Activated naive CD8-positive, alpha-beta T cell treated with anti-CD3 and anti-CD28 coated beads, Interleukin-2, amount 50 U/mL, for 16 hours (primary cell): ENCODE results near the gene TWIST1.

Experiments used
- DNase-seq: peaks from one replicate; pipeline ENCODE4 v3.0.0-alpha.2; 2020; ENCODE audit warnings: low read depth, low spot score

TWIST1 gene

GRCh38 chr7:19097165-19098055 is 20.0 kb downstream of the TWIST1 start:
- no peak for DNase-seq

DNA sequence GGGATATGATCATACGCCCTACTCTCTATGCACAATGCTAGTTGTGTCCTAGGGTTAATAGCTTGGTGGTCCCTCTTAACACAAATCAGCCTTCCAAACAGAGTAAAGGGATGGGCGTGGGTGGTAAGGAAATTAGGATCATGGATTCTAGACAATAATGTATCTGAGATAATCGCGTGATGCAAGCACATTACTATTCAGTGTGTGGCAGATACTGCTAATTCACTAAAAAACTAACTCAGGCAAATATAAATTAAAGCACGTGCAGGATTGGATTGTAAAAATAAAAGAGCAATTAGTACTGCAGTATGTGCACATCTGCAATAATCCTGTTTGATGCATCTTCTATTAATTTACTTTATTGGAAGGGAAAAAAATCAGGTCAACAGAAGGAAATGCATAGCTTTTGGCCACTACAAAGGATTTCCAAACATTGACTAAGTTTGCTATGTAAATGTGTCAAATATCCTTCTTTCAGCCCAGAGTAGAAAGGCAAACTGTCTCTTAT is 22.0 kb downstream of the TWIST1 start:
- DNase-seq, result no peak

DNA sequence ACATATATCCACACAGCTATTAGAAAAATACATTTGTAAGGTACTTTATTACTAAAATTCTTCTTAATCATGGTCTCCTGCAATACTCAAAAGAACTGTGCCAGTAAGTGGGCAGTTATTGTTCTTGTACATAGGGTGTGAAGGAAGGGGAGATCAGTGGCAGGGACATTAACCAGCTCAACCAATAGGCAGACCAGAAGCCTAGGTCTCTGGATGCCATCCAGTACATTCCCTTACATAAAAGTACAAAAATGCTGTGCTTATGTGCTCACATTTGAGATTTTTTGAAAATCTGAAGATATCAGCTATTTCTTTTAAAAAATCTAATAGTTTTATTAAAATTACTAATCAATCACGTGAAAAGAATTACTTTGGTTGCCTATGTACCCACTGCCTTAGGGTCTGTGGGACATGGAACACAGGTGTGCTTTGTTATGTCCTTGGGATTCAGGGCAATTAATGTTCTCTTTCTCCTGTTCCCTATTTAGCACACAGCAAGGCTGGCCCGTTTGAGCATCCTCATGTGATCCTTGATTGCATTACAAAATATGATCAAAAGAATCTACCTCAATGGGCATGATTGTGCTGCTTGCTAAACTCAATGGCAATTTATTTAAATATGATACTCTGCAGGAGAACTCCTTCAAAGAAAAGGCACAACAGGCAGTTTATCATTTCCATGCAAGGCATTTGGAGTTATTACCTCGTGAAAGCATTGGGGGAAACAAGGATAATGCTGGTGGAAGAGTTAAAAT is 22.7 kb downstream of the TWIST1 start:
- DNase-seq, result no peak

DNA sequence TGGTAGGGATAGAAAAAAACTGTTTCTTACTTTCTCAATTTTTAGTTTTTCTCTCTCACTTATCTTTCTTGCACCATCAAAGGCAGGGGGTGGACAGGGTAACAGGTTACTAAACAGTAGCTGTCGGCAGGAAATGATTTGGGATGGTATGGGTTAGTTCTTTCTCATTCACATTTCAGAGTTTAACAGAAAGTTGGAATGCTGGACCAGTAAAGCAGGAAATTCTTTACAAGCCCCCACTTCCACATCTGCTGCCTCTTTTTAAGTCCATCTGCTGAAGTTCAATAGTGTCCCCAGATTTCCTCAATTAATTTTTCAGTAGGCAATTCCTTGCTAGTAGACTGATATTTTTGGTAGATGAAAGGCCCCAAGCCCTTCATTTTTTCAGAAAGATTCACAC is 23.3 kb downstream of the TWIST1 start:
- no peak for DNase-seq

- DNase-seq, result no peak
These were observed 25.8 kb downstream of the TWIST1 start for GRCh38 chr7:19091550-19092200.

DNA sequence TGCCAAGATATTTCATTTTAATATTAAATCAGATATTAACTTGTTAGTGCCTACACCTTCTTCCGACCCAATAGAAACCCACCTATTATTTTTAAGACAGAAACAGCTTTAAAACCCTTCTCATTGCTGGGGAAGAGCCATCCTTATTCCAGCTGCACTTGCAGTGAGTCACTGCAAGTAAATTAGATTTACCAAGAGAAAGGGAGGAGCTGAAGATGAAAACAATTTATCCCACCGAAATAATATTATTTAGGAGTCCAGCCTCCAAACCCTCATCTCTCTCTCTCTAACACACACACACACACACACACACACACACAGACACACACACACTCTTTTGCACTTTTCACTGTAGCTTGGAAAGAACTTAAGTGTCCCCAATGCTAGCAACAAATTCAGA is 26.9 kb downstream of the TWIST1 start:
- DNase-seq, result no peak

DNA sequence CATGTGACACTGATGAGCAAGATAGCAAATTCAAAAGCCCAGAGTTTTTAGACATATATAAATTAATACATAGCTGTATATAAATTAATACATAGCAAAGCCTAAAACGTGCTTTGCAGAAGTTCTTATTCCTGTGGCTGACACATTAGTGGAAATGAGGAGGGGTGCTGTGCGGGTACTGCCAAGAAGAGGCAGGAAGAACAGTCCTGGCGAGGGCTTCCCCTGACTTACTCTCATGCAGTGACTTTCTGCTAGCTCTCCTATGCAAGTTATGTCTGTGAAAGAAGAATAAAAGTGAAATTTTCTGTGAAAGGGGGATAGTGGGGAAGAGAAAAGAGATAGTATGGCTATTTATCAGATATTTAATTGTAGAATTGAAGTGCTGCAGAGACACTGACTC is 27.6 kb downstream of the TWIST1 start:
- no peak for DNase-seq

DNA sequence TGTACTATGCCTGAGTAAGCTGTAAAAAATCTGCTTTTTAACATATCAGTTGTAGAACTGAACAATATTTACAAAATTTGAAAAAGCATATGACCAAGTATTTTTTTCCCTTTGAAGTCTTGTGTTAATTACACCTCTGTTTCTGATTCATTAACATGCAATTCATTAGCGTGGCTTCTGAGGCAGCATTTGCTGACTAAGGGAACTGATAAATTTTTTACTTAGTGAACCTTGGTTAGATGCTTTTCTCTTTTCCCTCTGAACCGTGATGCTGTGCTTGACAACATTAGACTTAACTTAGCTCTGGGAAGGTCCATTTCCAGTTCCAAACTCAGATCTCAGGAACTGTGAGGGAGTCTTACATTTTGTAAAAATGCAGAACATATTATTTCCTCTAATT is 28.1 kb downstream of the TWIST1 start:
- no peak for DNase-seq

DNA sequence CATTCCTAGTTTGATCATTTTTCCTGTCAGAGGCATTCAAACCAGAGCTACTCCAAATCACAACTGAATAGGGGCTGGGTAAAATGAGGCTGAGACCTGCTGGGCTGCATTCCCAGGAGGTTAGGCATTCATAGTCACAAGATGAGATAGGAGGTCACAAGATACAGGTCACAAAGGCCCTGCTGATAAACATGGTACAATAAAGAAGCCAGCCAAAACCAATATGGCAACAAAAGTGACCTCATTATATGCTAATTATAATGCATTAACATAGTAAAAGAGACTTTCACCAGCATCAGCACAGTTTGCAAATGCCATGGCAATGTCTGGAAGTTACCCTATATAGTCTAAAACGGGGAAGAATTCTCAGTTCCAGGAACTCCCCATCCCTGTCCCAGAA is 37.3 kb downstream of the TWIST1 start:
- DNase-seq, result no peak

GRCh38 chr7:19079066-19079465 is 38.4 kb downstream of the TWIST1 start:
- no peak for DNase-seq

DNA sequence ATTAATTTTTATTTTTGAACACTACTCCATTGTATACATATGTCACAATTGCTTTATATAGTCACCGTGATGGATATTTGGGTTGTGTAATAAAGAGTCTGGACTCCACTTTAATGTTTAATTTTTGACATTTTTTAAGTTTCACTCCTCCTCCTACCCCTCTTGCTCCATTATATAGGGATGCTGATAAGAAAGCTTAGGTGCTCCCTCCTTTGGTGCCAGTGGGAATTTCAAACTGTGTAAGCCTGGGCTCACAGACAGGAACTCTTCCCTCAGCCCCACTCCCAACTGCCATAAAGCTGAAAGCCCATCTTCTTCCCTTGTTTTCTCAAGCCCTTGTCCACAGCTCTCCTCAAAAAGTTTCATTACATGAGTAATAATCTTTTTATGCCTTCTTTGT is 47.6 kb downstream of the TWIST1 start:
- DNase-seq, result no peak

DNA sequence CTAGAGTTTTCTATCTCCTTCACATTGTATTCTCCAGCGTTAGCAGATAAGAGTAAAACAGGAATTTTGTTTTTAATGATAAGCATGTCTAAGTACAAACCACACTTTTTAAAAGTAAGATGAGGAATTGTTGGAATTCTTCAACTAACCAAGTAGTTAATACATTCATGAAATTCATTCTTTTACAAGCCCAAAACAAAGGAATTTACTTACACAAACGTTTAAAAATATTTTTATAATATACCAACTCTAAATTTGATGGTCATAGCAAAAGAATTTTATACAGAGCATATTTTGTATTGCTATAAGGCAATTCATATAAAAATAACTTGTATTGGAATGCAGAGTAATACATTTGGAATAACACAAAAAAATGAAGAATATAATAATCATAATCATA is 51.3 kb downstream of the TWIST1 start:
- DNase-seq, result no peak
